ENCODE results near the gene HDAC3. TPM values are rescaled to one million over a fixed set of nuclear protein-coding genes. Genes with fewer than 3 reads are reported as not detected.

HDAC3 gene
- total RNA-seq, 1 experiment from 2014 or later = 96.3 TPM

- CTCF ChIA-PET = interaction anchor here (0.7 kb wide), 3 partner anchors 19 to 90 kb away, joined by 3 to 6 read pairs (median 5); no protein-coding TSS in a partner anchor
- Mint-ChIP-seq H3K4me1 (ENCODE audit: low read depth, unreplicated experiment) (no peaks in the 10 kb centered on the region), H3K27me3 (ENCODE audit: unreplicated experiment) (no peaks in the 10 kb centered on the region), H3K9me3 (ENCODE audit: low read depth, unreplicated experiment) (no peaks in the 10 kb centered on the region), H3K27ac (ENCODE audit: unreplicated experiment) (no peak overlapping the region), H3K4me3 (ENCODE audit: low read depth, unreplicated experiment) (no peak overlapping the region), H3K36me3 (ENCODE audit: insufficient read depth, unreplicated experiment) (peaks cover 32% of the 10 kb centered on the region)
- no peak for DNase-seq
- intact Hi-C loops (cut with micrococcal nuclease; ENCODE audit: unreplicated experiment) = no loop called here
- BruUV-seq (replicated peaks) = TSS peak; percentile 51
- TF ChIP-seq CTCF (IDR thresholded peaks at IDR 0.05; ENCODE audit: unreplicated experiment) = no peak
These were observed 63.0 kb downstream of the HDAC3 start for GRCh38 chr5:141573489-141574121.

Other genes with a start within 250 kb of the HDAC3 start
- 7.0 and 8.2 TPM in 2 replicates for gene PCDHGB4, start 249.2 kb downstream of the HDAC3 start, total RNA-seq (2022)
- gene PCDHGA8, start 244.2 kb downstream of the HDAC3 start, total RNA-seq (2022) = 0.95 and 1.1 TPM in 2 replicates
- 9.1 and 12.4 TPM in 2 replicates for gene PCDHGB5, start 238.9 kb downstream of the HDAC3 start, total RNA-seq (2022)
- gene PCDHGA9, start 234.1 kb downstream of the HDAC3 start, total RNA-seq (2022) = 16.0 and 18.1 TPM in 2 replicates
- gene PCDHGB6, start 228.8 kb downstream of the HDAC3 start, total RNA-seq (2022) = 9.6 and 13.4 TPM in 2 replicates
- 2.6 and 3.7 TPM in 2 replicates for gene PCDHGA10, start 223.9 kb downstream of the HDAC3 start, total RNA-seq (2022)
- gene PCDHGB7, start 219.2 kb downstream of the HDAC3 start, total RNA-seq (2022) = 9.8 and 13.6 TPM in 2 replicates
- gene PCDHGA11, start 215.8 kb downstream of the HDAC3 start, total RNA-seq (2022) = 2.3 and 2.8 TPM in 2 replicates
- gene PCDHGA12, start 206.3 kb downstream of the HDAC3 start, total RNA-seq (2022) = 2.1 and 2.9 TPM in 2 replicates
- gene PCDHGC3, start 160.9 kb downstream of the HDAC3 start, total RNA-seq (2022) = 49.4 and 73.0 TPM in 2 replicates
- gene PCDHGC4, start 151.8 kb downstream of the HDAC3 start, total RNA-seq (2022) = 1.2 and 2.2 TPM in 2 replicates
- 1.5 and 2.1 TPM in 2 replicates for gene PCDHGC5, start 147.8 kb downstream of the HDAC3 start, total RNA-seq (2022)
- gene DIAPH1, start 17.8 kb downstream of the HDAC3 start, total RNA-seq (2022) = 176 and 219 TPM in 2 replicates
- gene RELL2, start 148 bp upstream of the HDAC3 start, total RNA-seq (2022) = 12.5 and 12.6 TPM in 2 replicates
- 41.4 and 41.8 TPM in 2 replicates for gene FCHSD1, start 14.6 kb upstream of the HDAC3 start, total RNA-seq (2022)
- 17.5 and 22.8 TPM in 2 replicates for gene ARAP3, start 45.4 kb upstream of the HDAC3 start, total RNA-seq (2022)
- 146 and 167 TPM in 2 replicates for gene PCDH1, start 241.6 kb upstream of the HDAC3 start, total RNA-seq (2022)